Spleen (tissue), 11 donors: ENCODE results near the gene LYVE1. TPM values are rescaled to one million over a fixed set of nuclear protein-coding genes. Genes with fewer than 3 reads are reported as not detected.

Experiments used
- DNase-seq: peaks from one replicate; pipeline ENCODE4 v3.0.0-alpha.2; 2020
- H3K27ac ChIP-seq, 8 donors: fragments of 200-600 bp; sonication (generic) in 7 of 8; 1 replicate in 4 of 8; 2 replicates in 4 of 8; pipeline versions ENCODE4 v1.5.0 to v1.8.0; 2016 to 2021; ENCODE audit warnings: inconsistent platforms in 4 of 8, mild to moderate bottlenecking in 4 of 8, moderate library complexity in 1 of 8
- H3K27me3 ChIP-seq, 7 donors: fragments of 200-600 bp; sonication (generic) in 6 of 7; replicated peaks in 1 of 7; 1 replicate in 4 of 7; 2 replicates in 3 of 7; pipeline versions ENCODE4 v1.5.0 to v1.8.0; 2016 to 2021; ENCODE audit warnings: inconsistent platforms in 3 of 7, mild to moderate bottlenecking in 1 of 7
- H3K36me3 ChIP-seq, 6 donors: fragments of 200-600 bp; sonication (generic) in 5 of 6; 1 replicate in 4 of 6; 2 replicates in 2 of 6; pipeline versions ENCODE4 v1.5.0 to v1.8.0; 2016 to 2021; ENCODE audit warnings: inconsistent platforms in 2 of 6
- H3K4me1 ChIP-seq, 6 donors: fragments of 200-600 bp; sonication (generic) in 5 of 6; 1 replicate in 3 of 6; 2 replicates in 3 of 6; pipeline versions ENCODE4 v1.5.0 to v1.8.0; 2016 to 2021; ENCODE audit warnings: inconsistent platforms in 3 of 6
- H3K4me3 ChIP-seq, 8 donors: fragments of 200-600 bp; sonication (generic) in 7 of 8; 1 replicate in 4 of 8; 2 replicates in 4 of 8; pipeline versions ENCODE4 v1.5.0 to v1.8.0; 2016 to 2021; ENCODE audit warnings: inconsistent platforms in 4 of 8, mild to moderate bottlenecking in 4 of 8, moderate library complexity in 2 of 8
- H3K9me3 ChIP-seq, 8 donors: fragments of 200-600 bp; sonication (generic) in 7 of 8; 1 replicate in 4 of 8; 2 replicates in 4 of 8; pipeline versions ENCODE4 v1.5.0 to v1.8.0; 2016 to 2021; ENCODE audit warnings: inconsistent platforms in 4 of 8
- POLR2A ChIP-seq, 3 donors: fragments of 450-650 bp; IDR thresholded peaks; one replicate each; pipeline ENCODE4 v1.5.1; 2017; ENCODE audit warnings: antibody characterized with exemption in 3 of 3, mild to moderate bottlenecking in 1 of 3
- POLR2AphosphoS5 ChIP-seq, 3 donors: sonication (generic); formaldehyde crosslinking; IDR thresholded peaks; one replicate each; pipeline ENCODE4 v1.5.1; 2017; ENCODE audit warnings: antibody characterized with exemption in 3 of 3
- WGBS, 5 donors: extraction: QIAGEN DNeasy Blood & Tissue Kit in 3 of 5; methylation state at CpG; one replicate each; pipeline versions ENCODE4 v1.1.5 to v1.1.7; 2013 to 2018; 5-methylcytosine and 5-hydroxymethylcytosine counted together
- intact Hi-C: fragments of 100-400 bp; cut with DNase I; formaldehyde crosslinking; loops from one replicate; pipeline ENCODE4 v1.15.0; 2023; ENCODE audit warnings: low total_unique reads
- polyA plus RNA-seq, 3 donors: library from polyadenylated mRNA; stranded (reverse); fragments of 200-250 nt; gene quantifications; one replicate each; pipeline ENCODE4 v1.2.1, GENCODE V29; 2013
- total RNA-seq, 7 donors: library from RNA; depleted of rRNA in 3 of 7; stranded (reverse); fragments of >200 nt in 3 of 7; fragmentation: NEBNext Ultra II Directional in 4 of 7; extraction: Animal tissue kit (Norgen Biotek cat#: 25700) in 4 of 7; gene quantifications; one replicate each; pipeline versions ENCODE4 v1.1.0 to v1.2.1, GENCODE V29; 2016 to 2021
- TF ChIP-seq, protein P1 (sequence below), 11 experiments: fragments of 200-600 bp in 7 of 11; fragments of 450-650 bp in 4 of 11; sonication (generic) in 4 of 11; IDR thresholded peaks in 8 of 11; conservative IDR thresholded peaks in 3 of 11; 1 replicate in 7 of 11; 2 replicates in 4 of 11; pipeline versions ENCODE4 v1.4.0 to v1.8.0; 2016 to 2021; ENCODE audit warnings: antibody characterized with exemption in 11 of 11, inconsistent platforms in 4 of 11, mild to moderate bottlenecking in 1 of 11
- donor health status: healthy with polysubstance abuse.
- donor health status: DM: no; HTN: no; CAD: no; lungs with moderate emphysema.
- donor health status: DM: no; HTN: no; CAD: no.
- donor health status: Bipolar disorder and iron deficiency.
- donor health status: healthy.
- donor health status: DM: no; HTN: no; CAD: no.
- donor health status: DM: yes; HTN: yes; CAD: no.

The LYVE1 gene
- total and polyA plus RNA-seq, 10 donors = 20.2 to 338 (median 134) TPM

- H3K36me3 ChIP-seq = no peaks in the 10 kb centered on the region
- WGBS, 5 donors = 95 to 98% (median 96%) methylated on average over 12 to 14 of the region's 14 CpGs
- peaks cover 0 to 13% (median 6%) of the 10 kb centered on the region in 8 donors for H3K9me3 ChIP-seq
- TF ChIP-seq POLR2AphosphoS5 (IDR thresholded peaks at IDR 0.05) = no peak
- TF ChIP-seq, protein P1, sequence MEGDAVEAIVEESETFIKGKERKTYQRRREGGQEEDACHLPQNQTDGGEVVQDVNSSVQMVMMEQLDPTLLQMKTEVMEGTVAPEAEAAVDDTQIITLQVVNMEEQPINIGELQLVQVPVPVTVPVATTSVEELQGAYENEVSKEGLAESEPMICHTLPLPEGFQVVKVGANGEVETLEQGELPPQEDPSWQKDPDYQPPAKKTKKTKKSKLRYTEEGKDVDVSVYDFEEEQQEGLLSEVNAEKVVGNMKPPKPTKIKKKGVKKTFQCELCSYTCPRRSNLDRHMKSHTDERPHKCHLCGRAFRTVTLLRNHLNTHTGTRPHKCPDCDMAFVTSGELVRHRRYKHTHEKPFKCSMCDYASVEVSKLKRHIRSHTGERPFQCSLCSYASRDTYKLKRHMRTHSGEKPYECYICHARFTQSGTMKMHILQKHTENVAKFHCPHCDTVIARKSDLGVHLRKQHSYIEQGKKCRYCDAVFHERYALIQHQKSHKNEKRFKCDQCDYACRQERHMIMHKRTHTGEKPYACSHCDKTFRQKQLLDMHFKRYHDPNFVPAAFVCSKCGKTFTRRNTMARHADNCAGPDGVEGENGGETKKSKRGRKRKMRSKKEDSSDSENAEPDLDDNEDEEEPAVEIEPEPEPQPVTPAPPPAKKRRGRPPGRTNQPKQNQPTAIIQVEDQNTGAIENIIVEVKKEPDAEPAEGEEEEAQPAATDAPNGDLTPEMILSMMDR (IDR thresholded peaks at IDR 0.05 in 8 of 11, conservative IDR thresholded peaks at IDR 0.05 in 3 of 11) = no peak
- TF ChIP-seq POLR2A (IDR thresholded peaks at IDR 0.05) = no peak
- no peak overlapping the region for H3K4me3 ChIP-seq
- H3K27me3 ChIP-seq = no peaks in the 10 kb centered on the region
- DNase-seq = peak; percentile 80
- H3K4me1 ChIP-seq = peaks cover 10 to 45% (median 35%) of the 10 kb centered on the region in 6 donors
- intact Hi-C loops = no loop called here
- peak overlapping the region in 2 of 8 donors; percentile 19 to 74 for H3K27ac ChIP-seq
Observed at GRCh38 chr11:10543782-10544181, 24.7 kb downstream of the LYVE1 start.

- DNase-seq = no peak
- H3K27me3 ChIP-seq = no peaks in the 10 kb centered on the region
- H3K9me3 ChIP-seq = peaks cover 0 to 13% (median 6%) of the 10 kb centered on the region in 8 donors
- H3K4me3 ChIP-seq = no peak overlapping the region
- no peak overlapping the region for H3K27ac ChIP-seq
- WGBS, 5 donors = 86 to 92% (median 91%) methylated on average over 3 of the region's 3 CpGs
- intact Hi-C loops = no loop called here
- TF ChIP-seq, protein P1 (IDR thresholded peaks at IDR 0.05 in 8 of 11, conservative IDR thresholded peaks at IDR 0.05 in 3 of 11) = no peak
- TF ChIP-seq POLR2A (IDR thresholded peaks at IDR 0.05) = no peak
- TF ChIP-seq POLR2AphosphoS5 (IDR thresholded peaks at IDR 0.05) = no peak
- H3K4me1 ChIP-seq = peaks cover 10 to 55% (median 40%) of the 10 kb centered on the region in 6 donors
- H3K36me3 ChIP-seq = no peaks in the 10 kb centered on the region
Observed at GRCh38 chr11:10542776-10543175, 25.7 kb downstream of the LYVE1 start.

DNA sequence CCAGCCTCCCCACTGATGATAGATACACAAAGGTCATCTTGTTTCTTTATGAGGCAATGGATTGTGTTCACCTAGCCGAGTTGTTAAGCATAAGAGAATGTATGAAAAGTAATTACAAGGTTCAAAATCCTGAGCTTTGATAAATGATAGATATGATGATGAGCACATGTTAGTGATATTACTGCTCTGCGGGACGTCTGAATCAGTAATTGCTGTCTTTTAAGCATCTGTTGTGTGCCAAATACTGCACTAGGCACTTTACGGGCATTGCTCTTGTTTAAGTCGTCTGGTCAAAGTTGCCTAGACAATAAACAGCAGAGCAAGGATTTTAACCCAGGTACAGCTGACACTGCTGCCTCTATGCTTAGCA lies 26.9 kb downstream of the LYVE1 start:
- Histone ChIP-seq H3K27ac (peak overlapping the region in 7 of 8 donors; percentile 91 to 95 (median 94)), H3K4me1 (peaks cover 10 to 68% (median 44%) of the 10 kb centered on the region in 6 donors), H3K4me3 (peak overlapping the region in 7 of 8 donors; percentile 68 to 84 (median 77)), H3K27me3 (no peaks in the 10 kb centered on the region), H3K36me3 (no peaks in the 10 kb centered on the region), H3K9me3 (peaks cover 0 to 13% (median 6%) of the 10 kb centered on the region in 8 donors)
- 65 to 69% (median 69%) methylated on average over 5 of the region's 5 CpGs for WGBS, 5 donors
- TF ChIP-seq POLR2A (IDR thresholded peaks at IDR 0.05) = no peak
- intact Hi-C loops = no loop called here
- no peak for DNase-seq

DNA sequence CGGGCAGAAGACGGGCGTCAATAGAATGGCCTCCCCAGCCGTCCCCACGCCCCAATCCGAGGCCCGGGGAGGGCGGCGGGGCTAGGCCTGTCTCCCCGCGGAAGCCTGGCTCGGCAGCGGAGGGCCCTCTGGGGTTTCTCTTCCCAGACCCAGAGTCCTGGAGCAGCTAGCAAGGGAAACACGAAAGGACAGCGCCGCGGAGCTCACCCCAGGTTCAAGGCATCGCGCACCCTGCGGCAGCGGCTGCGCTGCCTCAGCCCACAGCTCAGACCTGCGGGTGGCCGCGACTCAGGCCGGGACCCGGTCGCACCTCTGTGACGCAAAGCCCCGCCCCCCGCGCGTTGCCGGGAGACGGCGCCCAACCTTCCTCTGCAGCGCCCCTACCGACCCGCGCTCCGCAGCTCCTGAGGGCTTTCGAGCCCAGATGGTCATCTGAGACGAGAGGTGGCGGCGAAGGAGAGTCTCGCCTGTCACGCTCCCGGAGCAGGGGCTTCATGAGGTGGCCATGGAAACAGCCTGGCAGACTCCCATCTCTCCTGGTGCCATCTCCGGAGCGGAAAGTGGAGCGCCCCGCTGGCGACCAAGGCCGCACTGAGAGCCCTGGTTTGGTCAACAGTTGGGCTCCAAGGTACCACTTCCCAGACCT lies 27.4 kb downstream of the LYVE1 start, which contains the start of gene RNF141:
Gene RNF141 (minus strand): TSS at position 273 of the 646 bp plus-strand sequence. CDS start 7,029 bp downstream, outside the sequence.
- peaks cover 10 to 73% (median 49%) of the 10 kb centered on the region in 6 donors for H3K4me1 ChIP-seq
- peak within 1 kb of the TSS; percentile 68 to 84 (median 76) for H3K4me3 ChIP-seq
- WGBS, 5 donors = 1 to 8% (median 1%) methylated on average over 13 to 54 of the region's 54 CpGs
- intact Hi-C loops = no loop called here
- peak within 1 kb of the TSS; percentile 76 to 95 (median 94) for H3K27ac ChIP-seq
- H3K27me3 ChIP-seq = no peaks in the 10 kb centered on the region
- DNase-seq = peak; percentile 99
- H3K36me3 ChIP-seq = no peaks in the 10 kb centered on the region
- peaks cover 0 to 13% (median 6%) of the 10 kb centered on the region in 8 donors for H3K9me3 ChIP-seq
- peak; percentile 98 to 99 (median 99) for TF ChIP-seq POLR2AphosphoS5 (IDR thresholded peaks at IDR 0.05)
- peak; percentile 18 to 93 (median 93) for TF ChIP-seq POLR2A (IDR thresholded peaks at IDR 0.05)
- TF ChIP-seq, protein P1 (IDR thresholded peaks at IDR 0.05 in 8 of 11, conservative IDR thresholded peaks at IDR 0.05 in 3 of 11) = peak; percentile 75 to 96 (median 92)
